Measurements from ENCODE around the gene SH3PXD2A. TPM values are rescaled to one million over a fixed set of nuclear protein-coding genes. Genes with fewer than 3 reads are reported as not detected.
A peak's percentile ranks its signal among the peaks of the same experiment; 100 is the strongest.

SH3PXD2A gene
- total RNA-seq, 4 donors from 2014 or later: 9.4 to 20.6 (median 11.2) TPM

- WGBS, 2 donors: 85 to 94% methylated on average over 4 of the region's 4 CpGs
- Histone ChIP-seq H3K27ac (no peak overlapping the region), H3K4me1 (peaks cover 4 to 51% of the 10 kb centered on the region in 2 donors), H3K27me3 (no peaks in the 10 kb centered on the region), H3K4me3 (replicated peaks in 1 of 3) (no peak overlapping the region), H3K36me3 (no peaks in the 10 kb centered on the region), H3K9me3 (no peaks in the 10 kb centered on the region)
- intact Hi-C loops (cut with DNase I): no loop called here
- DNase-seq: no peak
- no peak for TF ChIP-seq POLR2A (IDR thresholded peaks at IDR 0.05)
- no peak for TF ChIP-seq CTCF (IDR thresholded peaks at IDR 0.05)
These were observed 4.1 kb downstream of the SH3PXD2A start for GRCh38 chr10:103851261-103851660.

- intact Hi-C loops (cut with DNase I): no loop called here
- Histone ChIP-seq H3K4me1 (peaks cover 0 to 46% of the 10 kb centered on the region in 2 donors), H3K9me3 (no peaks in the 10 kb centered on the region), H3K4me3 (replicated peaks in 1 of 3) (no peak overlapping the region), H3K27ac (peak overlapping the region; percentile 11 to 31 (median 28)), H3K36me3 (no peaks in the 10 kb centered on the region), H3K27me3 (no peaks in the 10 kb centered on the region)
- TF ChIP-seq POLR2A (IDR thresholded peaks at IDR 0.05): no peak
- TF ChIP-seq CTCF (IDR thresholded peaks at IDR 0.05): no peak
- DNase-seq: no peak
- WGBS, 2 donors: 77 to 94% methylated on average over 3 of the region's 3 CpGs
These were observed 4.8 kb downstream of the SH3PXD2A start for GRCh38 chr10:103850572-103850895.

GRCh38 chr10:103849880-103850571 lies 5.3 kb downstream of the SH3PXD2A start:
- no peak for DNase-seq

GRCh38 chr10:103849212-103849877 lies 6.0 kb downstream of the SH3PXD2A start:
- 76 to 82% methylated on average over 8 to 10 of the region's 10 CpGs for WGBS, 2 donors
- peaks cover 0 to 41% of the 10 kb centered on the region in 2 donors for H3K4me1 ChIP-seq
- no peak overlapping the region for H3K4me3 ChIP-seq (replicated peaks in 1 of 3)
- no peaks in the 10 kb centered on the region for H3K27me3 ChIP-seq
- peak overlapping the region in 2 of 3 donors; percentile 28 to 31 for H3K27ac ChIP-seq
- DNase-seq: no peak
- H3K9me3 ChIP-seq: no peaks in the 10 kb centered on the region
- TF ChIP-seq CTCF (IDR thresholded peaks at IDR 0.05) (no peak), POLR2A (IDR thresholded peaks at IDR 0.05) (no peak)
- intact Hi-C loops (cut with DNase I): no loop called here
- no peaks in the 10 kb centered on the region for H3K36me3 ChIP-seq

More at GRCh38 chr10:103849880-103850571, 5.3 kb downstream of the SH3PXD2A start:
- Histone ChIP-seq H3K4me3 (replicated peaks in 1 of 3) (no peak overlapping the region), H3K36me3 (no peaks in the 10 kb centered on the region), H3K4me1 (peaks cover 0 to 45% of the 10 kb centered on the region in 2 donors), H3K27me3 (no peaks in the 10 kb centered on the region), H3K27ac (peak overlapping the region; percentile 11 to 31 (median 28)), H3K9me3 (no peaks in the 10 kb centered on the region)
- TF ChIP-seq CTCF (IDR thresholded peaks at IDR 0.05) (no peak), POLR2A (IDR thresholded peaks at IDR 0.05) (no peak)
- 60 to 73% methylated on average over 8 of the region's 8 CpGs for WGBS, 2 donors
- intact Hi-C loops (cut with DNase I): no loop called here

GRCh38 chr10:103847909-103848468 lies 7.4 kb downstream of the SH3PXD2A start:
- Histone ChIP-seq H3K27ac (no peak overlapping the region), H3K9me3 (no peaks in the 10 kb centered on the region), H3K27me3 (no peaks in the 10 kb centered on the region), H3K4me1 (peaks cover 2 to 46% of the 10 kb centered on the region in 2 donors), H3K36me3 (no peaks in the 10 kb centered on the region), H3K4me3 (replicated peaks in 1 of 3) (no peak overlapping the region)
- DNase-seq: no peak
- 64 to 70% methylated on average over 8 of the region's 8 CpGs for WGBS, 2 donors
- intact Hi-C loops (cut with DNase I): no loop called here
- TF ChIP-seq POLR2A (IDR thresholded peaks at IDR 0.05): no peak
- TF ChIP-seq CTCF (IDR thresholded peaks at IDR 0.05): peak in 1 of 6 experiments; percentile 6
